Panc1 (cell line): Measurements from ENCODE around the gene FCAMR. TPM values are rescaled to one million over a fixed set of nuclear protein-coding genes. Genes with fewer than 3 reads are reported as not detected.

ENCODE experiments used
- ATAC-seq: fragments of 200-7000 bp; cut with Tn5 transposase; 2 replicates; pipeline ENCODE4 v1.9.1; 2020; ENCODE audit warnings: mild to moderate bottlenecking, moderate library complexity
- BruUV-seq: library from RNA; stranded (reverse); fragments of 400-500 nt; replicated peaks from 2 replicates; lab custom pipeline; 2021; lab: Mats Ljungman, UMichigan
- CTCF ChIA-PET: fragments of 300-600 bp; sonication (Branson Sonifier 250); formaldehyde crosslinking; loops from one replicate; lab custom pipeline; 2022; ENCODE audit warnings: antibody characterized with exemption; lab: Charles Lee
- POLR2A ChIA-PET: fragments of 300-600 bp; sonication (Branson Sonifier 250); formaldehyde crosslinking; loops from one replicate; lab custom pipeline; 2022; ENCODE audit warnings: antibody characterized with exemption; lab: Charles Lee
- DNase-seq: peaks from one replicate; pipeline ENCODE4 v3.0.0-alpha.2; 2010; ENCODE audit warnings: low read depth, low spot score
- H3K27ac ChIP-seq: 2 replicates; pipeline ENCODE4 v1.5.1; 2011; ENCODE audit warnings: mild to moderate bottlenecking, low read length, inconsistent platforms
- H3K27me3 ChIP-seq: fragments of 200-500 bp; sonication (Bioruptor generic); 2 replicates; pipeline ENCODE4 v1.6.0; 2014; ENCODE audit warnings: low read length, inconsistent platforms; ENCODE audit not compliant: control insufficient read depth, insufficient read depth
- H3K36me3 ChIP-seq: fragments of 200-500 bp; sonication (Bioruptor generic); 2 replicates; pipeline ENCODE4 v1.5.1; 2014; ENCODE audit warnings: inconsistent platforms, mild to moderate bottlenecking, low read length, moderate library complexity; ENCODE audit not compliant: control insufficient read depth, insufficient read depth
- H3K4me1 ChIP-seq: 2 replicates; pipeline ENCODE4 v1.5.1; 2011; ENCODE audit warnings: inconsistent platforms, mild to moderate bottlenecking, low read length, moderate library complexity; ENCODE audit not compliant: control insufficient read depth, insufficient read depth
- H3K4me3 ChIP-seq, 2 experiments: 2 replicates each; pipeline ENCODE4 v1.5.1; 2011 to 2012; ENCODE audit warnings: low read depth in 2 of 2, low read length in 2 of 2, mild to moderate bottlenecking in 2 of 2, inconsistent platforms in 1 of 2, moderate library complexity in 1 of 2
- H3K9me3 ChIP-seq: fragments of 200-500 bp; sonication (Bioruptor generic); 2 replicates; pipeline ENCODE4 v1.5.1; 2014; ENCODE audit warnings: low read depth, mild to moderate bottlenecking, inconsistent platforms, low read length, moderate library complexity; ENCODE audit not compliant: control insufficient read depth, insufficient read depth
- CTCF ChIP-seq: fragments of 450-650 bp; IDR thresholded peaks from 2 replicates; pipeline ENCODE4 v1.5.1; 2017; ENCODE audit warnings: mild to moderate bottlenecking
- POLR2AphosphoS5 ChIP-seq: IDR thresholded peaks from 2 replicates; pipeline ENCODE4 v1.6.1; 2012; ENCODE audit warnings: mild to moderate bottlenecking, low read depth, low read length, moderate library complexity
- REST ChIP-seq, 2 experiments: IDR thresholded peaks; 2 replicates each; pipeline ENCODE4 v1.6.1; 2011 to 2012; ENCODE audit warnings: low read depth in 2 of 2, control low read depth in 1 of 2, low read length in 1 of 2, mild to moderate bottlenecking in 1 of 2, moderate library complexity in 1 of 2; ENCODE audit not compliant: insufficient read depth in 1 of 2
- SIN3A ChIP-seq: IDR thresholded peaks from 2 replicates; pipeline ENCODE4 v1.6.1; 2012; ENCODE audit warnings: low read depth, mild to moderate bottlenecking, low read length, moderate library complexity, borderline replicate concordance; ENCODE audit not compliant: insufficient read depth
- TCF7L2 ChIP-seq: IDR thresholded peaks from 2 replicates; pipeline ENCODE4 v1.6.1; 2011; ENCODE audit warnings: mild to moderate bottlenecking, low read depth, low read length, inconsistent platforms
- in situ Hi-C: cut with HindIII; loops from 2 replicates; pipeline ENCODE4 v1.10.0; 2016; ENCODE audit warnings: low sequenced_read_pairs, low pct_unique_long_range_greater_than_20kb
- intact Hi-C: fragments of 100-400 bp; cut with micrococcal nuclease; formaldehyde crosslinking; loops from one replicate; pipeline ENCODE4 v1.10.0; 2022; ENCODE audit not compliant: unreplicated experiment
- total RNA-seq: library from RNA; stranded (reverse); gene quantifications from one replicate; pipeline ENCODE4 v1.2.1, GENCODE V29; 2021; ENCODE audit not compliant: unreplicated experiment

FCAMR gene
- total RNA-seq, 1 experiment from 2014 or later = not detected

GRCh38 chr1:206921772-206922265, 48.4 kb downstream of the FCAMR start, which contains the start of gene FCMR:
Gene FCMR, minus strand, starts transcription at chr1:206921941. Its CDS starts 87 bp downstream, at chr1:206921854.
- in situ Hi-C loops = no loop called here

DNA sequence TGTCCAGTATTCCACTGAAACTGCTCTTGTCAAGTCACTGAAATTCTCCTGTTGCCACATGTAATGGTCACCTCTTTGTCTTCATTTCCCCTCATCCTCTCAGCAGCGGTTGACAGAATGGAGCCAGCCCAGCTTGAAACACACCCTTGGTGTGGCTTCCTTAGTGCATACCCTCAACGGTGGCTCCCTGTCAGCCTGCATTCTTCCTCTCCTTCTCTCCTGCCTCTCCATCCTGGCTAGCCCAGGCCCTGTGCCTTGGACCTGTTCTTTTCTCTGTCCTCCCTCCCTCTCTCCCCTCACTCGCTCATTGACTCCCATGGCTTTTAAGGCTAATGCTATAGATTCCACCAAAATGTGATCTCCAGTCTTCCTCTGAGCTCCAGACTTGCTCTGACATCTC, 52.2 kb downstream of the FCAMR start:
- Histone ChIP-seq H3K4me1 (no peaks in the 10 kb centered on the region), H3K9me3 (no peaks in the 10 kb centered on the region), H3K4me3 (no peak overlapping the region), H3K27me3 (peaks cover 3% of the 10 kb centered on the region; the same call in 1 of the 2 replicates), H3K27ac (no peak overlapping the region), H3K36me3 (no peaks in the 10 kb centered on the region)
- ChIA-PET CTCF (no interaction called here), POLR2A (no interaction called here)
- TF ChIP-seq POLR2AphosphoS5 (no peak), CTCF (no peak), TCF7L2 (no peak), SIN3A (no peak), REST (IDR thresholded peaks at IDR 0.05; ENCODE audit: insufficient read depth in 1 of 2, low read depth in 2 of 2, low read length in 1 of 2) (no peak)
- intact Hi-C loops (loop anchor here (10.0 kb wide), 1 partner anchor 283 kb away; the partner anchor contains the start of gene DYRK3), in situ Hi-C loops (no loop called here)
- BruUV-seq = no TSS peak
- DNase-seq (no peak), ATAC-seq (no peak)

More at GRCh38 chr1:206921772-206922265, 48.4 kb downstream of the FCAMR start, which contains the start of gene FCMR:
- no peak for TF ChIP-seq REST (IDR thresholded peaks at IDR 0.05; ENCODE audit: insufficient read depth in 1 of 2, low read depth in 2 of 2, low read length in 1 of 2)
- no peak for TF ChIP-seq SIN3A
- TF ChIP-seq TCF7L2 = no peak
- no peak for TF ChIP-seq CTCF
- Histone ChIP-seq H3K4me1 (no peaks in the 10 kb centered on the region), H3K9me3 (no peaks in the 10 kb centered on the region), H3K27me3 (0 out of 2 replicates have a peak, but pooled peaks cover 2% of the 10 kb centered on the region), H3K36me3 (no peaks in the 10 kb centered on the region), H3K4me3 (no peak within 1 kb of the TSS), H3K27ac (no peak within 1 kb of the TSS)
- intact Hi-C loops = no loop called here
- DNase-seq = no peak
- no TSS peak for BruUV-seq
- no peak for ATAC-seq
- ChIA-PET CTCF (no interaction called here), POLR2A (no interaction called here)
